Raji (cell line): Measurements from ENCODE around the gene QPCT.

Experiments used
- POLR2A ChIP-seq: IDR thresholded peaks from 2 replicates; pipeline ENCODE4 v1.6.1; 2011; ENCODE audit warnings: low read depth, low read length, control low read depth; ENCODE audit not compliant: insufficient read depth

QPCT gene

GRCh38 chr2:37322368-37322767 is 22.1 kb upstream of the QPCT start:
- TF ChIP-seq POLR2A, result no peak

GRCh38 chr2:37323176-37323780 is 21.2 kb upstream of the QPCT start:
- no peak for TF ChIP-seq POLR2A

GRCh38 chr2:37323781-37324535 is 20.5 kb upstream of the QPCT start:
- no peak for TF ChIP-seq POLR2A

GRCh38 chr2:37324536-37324785 is 20.0 kb upstream of the QPCT start:
- peak; percentile 64 for TF ChIP-seq POLR2A

GRCh38 chr2:37324786-37325624 is 19.4 kb upstream of the QPCT start, which contains the start of gene PRKD3:
PRKD3 (minus strand) TSS chr2:37324833; CDS start chr2:37316524, 8,309 bp downstream.
- TF ChIP-seq POLR2A, result peak; percentile 58

DNA sequence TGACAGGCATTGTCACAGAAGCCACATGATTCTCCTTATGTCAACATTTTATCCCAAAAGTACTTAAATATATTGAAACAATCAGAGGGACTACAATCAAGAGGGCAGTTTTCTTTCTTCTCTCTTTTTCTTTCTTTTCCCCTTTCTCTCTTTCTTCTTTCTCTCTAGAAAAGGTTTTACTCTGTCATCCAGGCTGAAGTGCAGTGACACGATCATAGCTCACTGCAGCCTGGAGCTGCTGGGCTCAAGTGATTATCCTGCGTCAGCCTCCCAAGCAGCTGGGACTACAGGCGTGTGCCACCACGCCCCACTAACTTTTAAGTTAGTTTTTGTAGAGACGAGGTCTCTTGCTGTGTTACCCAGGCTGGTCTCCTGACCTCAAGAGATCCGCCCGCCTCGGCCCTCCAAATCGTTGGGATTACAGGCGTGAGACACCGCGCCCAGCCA is 18.8 kb upstream of the QPCT start:
- TF ChIP-seq POLR2A, result no peak

- no peak for TF ChIP-seq POLR2A
Observed at GRCh38 chr2:37326285-37326684, 18.1 kb upstream of the QPCT start.

DNA sequence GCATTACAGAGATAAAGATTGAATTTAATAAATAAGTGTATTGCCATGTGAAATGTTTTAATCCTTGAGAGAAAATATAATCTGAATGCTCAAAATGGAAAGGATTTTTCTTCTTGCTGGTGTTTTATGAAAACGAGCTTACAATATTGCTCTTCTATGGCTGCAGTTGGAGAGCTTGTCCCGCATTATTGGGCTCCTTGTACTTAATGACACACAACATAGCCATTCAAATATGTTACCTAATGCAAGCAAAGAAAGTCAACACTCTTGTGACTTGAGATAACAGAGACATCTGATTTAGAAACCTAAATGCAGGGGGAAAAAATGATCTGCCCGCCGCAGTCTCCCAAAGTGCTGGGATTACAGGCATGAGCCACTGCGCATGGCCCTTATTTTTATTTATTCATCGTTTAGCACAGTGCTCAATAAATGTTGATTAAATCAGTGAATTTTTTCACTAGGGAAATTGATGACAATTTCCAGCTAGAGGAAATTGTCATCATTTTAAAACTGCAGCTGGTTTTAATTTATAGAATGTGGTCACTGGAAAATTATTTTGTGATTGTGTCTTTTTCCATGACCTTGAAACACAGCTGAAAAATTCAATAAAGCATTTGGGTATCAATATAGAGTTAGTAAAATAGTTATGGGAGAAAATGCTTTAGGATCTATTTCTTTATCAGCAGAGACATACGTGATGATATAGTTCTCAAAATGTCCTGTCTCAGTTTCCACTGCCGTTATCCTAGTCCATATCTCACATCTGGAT is 17.4 kb upstream of the QPCT start:
- TF ChIP-seq POLR2A, result no peak

DNA sequence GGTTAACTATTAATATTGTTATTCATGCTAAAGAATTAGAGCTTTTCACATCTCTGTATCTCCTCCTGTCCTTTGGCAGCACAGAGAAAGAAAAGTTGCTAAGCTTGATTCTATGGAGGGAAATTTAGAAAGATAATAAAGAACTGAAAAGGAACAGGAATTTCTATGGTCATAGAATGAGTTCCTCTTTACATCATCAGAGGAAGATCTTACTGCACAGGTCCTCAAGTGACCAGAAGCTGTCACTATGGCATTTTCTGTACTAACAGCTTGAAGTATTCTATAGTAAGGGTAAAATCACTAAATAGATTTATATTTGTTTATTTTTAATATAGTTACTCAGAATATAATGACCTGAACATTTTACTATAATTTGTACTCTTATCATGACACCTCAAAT is 13.7 kb upstream of the QPCT start:
- no peak for TF ChIP-seq POLR2A

GRCh38 chr2:37332560-37332959 is 11.9 kb upstream of the QPCT start:
- no peak for TF ChIP-seq POLR2A

DNA sequence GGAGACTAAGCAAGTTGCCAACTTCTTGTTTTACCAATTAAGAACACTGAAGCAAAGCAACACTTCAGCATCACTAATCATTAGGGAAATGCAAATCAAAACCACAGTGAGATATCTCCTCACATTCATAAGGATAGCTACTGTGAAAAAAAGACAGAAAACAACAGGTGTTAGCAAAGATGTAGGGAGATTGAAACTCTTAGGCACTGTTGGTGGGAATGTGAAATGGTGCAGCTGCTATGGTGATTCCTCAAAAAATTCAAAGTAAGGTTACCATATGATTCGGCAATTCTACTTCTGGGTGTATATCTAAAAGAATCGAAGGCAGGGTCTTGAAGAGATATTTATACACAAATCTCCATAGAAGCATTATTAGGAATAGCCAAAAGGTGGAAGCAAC is 11.2 kb upstream of the QPCT start:
- TF ChIP-seq POLR2A, result no peak

DNA sequence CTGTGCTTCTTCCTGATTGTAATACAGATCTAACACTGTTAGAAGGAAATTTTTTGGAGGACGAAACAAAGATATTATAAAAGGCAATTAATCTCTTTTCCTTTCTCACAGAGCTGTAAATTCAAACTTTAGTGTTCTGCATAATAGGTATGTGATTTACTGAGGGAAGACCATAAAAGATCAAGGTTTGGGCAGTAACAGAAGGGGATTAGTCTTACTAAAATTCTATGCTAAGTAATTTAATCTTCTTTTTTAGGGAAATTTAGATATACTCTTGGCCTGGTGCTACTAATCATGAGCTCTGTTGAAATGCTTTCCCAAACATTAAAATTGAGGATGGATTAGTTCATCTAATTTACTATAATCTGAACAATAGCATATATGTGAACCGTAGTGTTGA is 8.8 kb upstream of the QPCT start:
- TF ChIP-seq POLR2A, result no peak

DNA sequence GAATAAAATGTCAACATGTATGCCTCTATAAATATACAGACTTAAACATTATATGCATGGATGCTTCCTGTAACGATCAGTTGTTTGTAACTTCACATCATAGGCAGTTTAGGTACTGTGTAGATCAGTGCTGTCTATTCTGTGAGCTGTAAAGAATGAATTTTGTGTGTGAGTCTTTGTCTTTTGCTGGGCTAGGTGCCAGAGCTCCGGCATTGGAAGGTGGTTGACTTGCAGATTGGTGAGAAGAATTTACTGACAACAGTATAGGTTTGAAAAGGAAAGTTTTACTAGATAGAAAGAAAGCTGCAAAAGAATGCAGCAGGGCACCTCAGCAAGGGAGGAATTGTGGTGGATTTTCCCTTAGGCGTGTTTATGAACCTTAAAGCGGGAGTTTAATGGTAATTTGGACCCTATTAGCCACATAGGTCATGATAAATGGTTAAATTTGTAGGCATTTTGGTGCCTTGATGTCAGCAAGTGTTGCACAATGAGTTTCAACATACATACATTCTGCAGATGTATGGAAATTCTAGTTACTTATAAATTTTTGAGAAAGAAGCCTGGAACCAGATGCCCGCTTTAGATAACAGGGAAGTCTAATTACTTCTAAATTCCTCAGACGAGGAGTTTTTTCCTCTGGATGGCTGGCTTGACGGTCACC is 6.7 kb upstream of the QPCT start:
- no peak for TF ChIP-seq POLR2A

GRCh38 chr2:37338933-37339332 is 5.5 kb upstream of the QPCT start:
- no peak for TF ChIP-seq POLR2A

DNA sequence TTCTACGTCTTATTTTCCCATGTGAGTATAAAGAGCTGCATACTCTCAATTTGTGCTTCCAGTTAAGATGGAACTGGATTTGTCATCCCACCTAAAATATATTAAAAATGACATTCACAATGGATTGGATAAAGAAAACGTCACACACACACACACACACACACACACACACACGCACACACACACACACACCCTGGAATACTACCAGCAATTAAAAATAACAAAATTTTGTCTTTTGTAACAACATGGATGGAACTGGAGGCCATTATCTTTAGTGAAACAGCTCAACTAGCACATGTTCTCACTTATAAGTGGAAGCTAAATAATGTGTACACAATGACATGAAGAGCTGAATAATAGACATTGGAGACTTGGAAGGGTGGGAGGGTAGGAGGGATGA is 3.8 kb upstream of the QPCT start:
- TF ChIP-seq POLR2A, result no peak
